HepG2 (cell line): Measurements from ENCODE around the gene FSCN2.

Experiments
- ELK4 ChIP-seq: sonication (generic); formaldehyde crosslinking; IDR thresholded peaks from 2 replicates; pipeline ENCODE4 v1.9.0; 2021; ENCODE audit warnings: missing genetic modification reagents, borderline replicate concordance
- REST ChIP-seq, 2 experiments: IDR thresholded peaks; 2 replicates each; pipeline ENCODE4 v1.6.1; 2011 to 2012; ENCODE audit warnings: low read length in 2 of 2, borderline replicate concordance in 1 of 2, low read depth in 1 of 2, mild to moderate bottlenecking in 1 of 2, moderate library complexity in 1 of 2
- SMYD3 ChIP-seq: sonication (generic); formaldehyde crosslinking; IDR thresholded peaks from 2 replicates; pipeline ENCODE4 v1.8.1; 2023; ENCODE audit warnings: mild to moderate bottlenecking, missing genetic modification reagents
- YY1 ChIP-seq: IDR thresholded peaks from 2 replicates; pipeline ENCODE4 v1.6.1; 2011; ENCODE audit warnings: low read length, low read depth, moderate library complexity, mild to moderate bottlenecking; ENCODE audit not compliant: insufficient read depth, insufficient replicate concordance

GRCh38 chr17:81586096-81586495 lies 57.9 kb downstream of the FSCN2 start:
- no peak for TF ChIP-seq SMYD3
- no peak for TF ChIP-seq REST (IDR thresholded peaks at IDR 0.05; ENCODE audit: borderline replicate concordance in 1 of 2, low read depth in 1 of 2, low read length in 2 of 2)
- TF ChIP-seq ELK4 = no peak
- TF ChIP-seq YY1 = no peak
